ENCODE results near the gene AP2S1.

AP2S1 gene

DNA sequence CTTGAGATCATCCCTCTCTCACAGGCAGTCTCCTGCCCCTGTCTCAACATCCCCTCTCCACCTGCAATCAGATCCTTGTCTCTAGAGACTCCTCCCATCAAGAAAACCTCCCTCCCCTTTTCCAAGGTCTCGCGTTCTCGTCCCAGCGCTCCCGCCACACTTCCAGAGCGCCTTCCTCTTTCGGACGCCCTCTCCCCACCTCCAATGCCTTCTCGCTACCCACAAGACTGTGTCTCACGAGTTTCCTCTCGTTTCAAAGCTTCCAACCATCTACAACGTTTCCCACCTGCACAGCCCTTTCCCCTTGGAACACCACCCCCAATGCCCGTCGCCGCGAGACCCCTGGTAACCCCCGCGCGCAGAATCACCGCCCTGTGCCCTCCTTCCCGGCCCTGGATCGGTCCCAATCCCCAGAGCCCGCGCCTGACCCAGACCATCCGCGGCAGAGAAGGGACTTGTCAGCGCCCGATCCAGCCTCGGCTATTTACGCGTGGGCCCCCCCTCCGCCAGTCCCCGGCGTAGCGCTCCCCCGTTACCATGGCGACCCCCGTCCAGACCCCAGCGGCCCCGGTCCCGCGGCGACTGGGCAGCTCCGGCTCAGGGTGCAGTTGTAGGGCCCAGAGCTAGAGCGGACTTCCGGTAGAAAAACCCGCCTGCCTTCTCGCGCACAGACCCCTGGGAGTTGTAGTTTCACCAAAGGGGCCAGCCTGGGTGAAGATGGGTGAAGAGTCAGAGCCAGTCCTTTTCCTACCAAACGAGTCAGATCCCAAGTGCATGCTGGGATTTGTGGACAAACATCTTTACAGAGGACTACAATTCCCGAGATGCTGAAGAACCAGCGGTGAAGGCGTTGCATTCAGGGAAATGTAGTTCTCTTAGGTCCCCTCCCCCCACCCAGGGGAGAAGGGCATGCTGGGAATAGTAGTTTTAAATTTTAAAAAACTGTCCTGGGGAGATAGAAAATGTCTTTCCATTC lies at the start of gene AP2S1:
Gene AP2S1 (minus strand): TSS at position 619 of the 976 bp plus-strand sequence. CDS start 80 bp downstream, at position 539.
- TF ChIP-seq RAD21 (IDR thresholded peaks at IDR 0.05; ENCODE audit: low read depth) = no peak
- TF ChIP-seq YY1 (IDR thresholded peaks at IDR 0.05; ENCODE audit: low read depth) = peak; percentile 46
- TF ChIP-seq, protein P1, sequence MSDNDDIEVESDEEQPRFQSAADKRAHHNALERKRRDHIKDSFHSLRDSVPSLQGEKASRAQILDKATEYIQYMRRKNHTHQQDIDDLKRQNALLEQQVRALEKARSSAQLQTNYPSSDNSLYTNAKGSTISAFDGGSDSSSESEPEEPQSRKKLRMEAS (IDR thresholded peaks at IDR 0.05) = peak; percentile 37; the same call in 1 of the 2 replicates
- TF ChIP-seq, protein P2, sequence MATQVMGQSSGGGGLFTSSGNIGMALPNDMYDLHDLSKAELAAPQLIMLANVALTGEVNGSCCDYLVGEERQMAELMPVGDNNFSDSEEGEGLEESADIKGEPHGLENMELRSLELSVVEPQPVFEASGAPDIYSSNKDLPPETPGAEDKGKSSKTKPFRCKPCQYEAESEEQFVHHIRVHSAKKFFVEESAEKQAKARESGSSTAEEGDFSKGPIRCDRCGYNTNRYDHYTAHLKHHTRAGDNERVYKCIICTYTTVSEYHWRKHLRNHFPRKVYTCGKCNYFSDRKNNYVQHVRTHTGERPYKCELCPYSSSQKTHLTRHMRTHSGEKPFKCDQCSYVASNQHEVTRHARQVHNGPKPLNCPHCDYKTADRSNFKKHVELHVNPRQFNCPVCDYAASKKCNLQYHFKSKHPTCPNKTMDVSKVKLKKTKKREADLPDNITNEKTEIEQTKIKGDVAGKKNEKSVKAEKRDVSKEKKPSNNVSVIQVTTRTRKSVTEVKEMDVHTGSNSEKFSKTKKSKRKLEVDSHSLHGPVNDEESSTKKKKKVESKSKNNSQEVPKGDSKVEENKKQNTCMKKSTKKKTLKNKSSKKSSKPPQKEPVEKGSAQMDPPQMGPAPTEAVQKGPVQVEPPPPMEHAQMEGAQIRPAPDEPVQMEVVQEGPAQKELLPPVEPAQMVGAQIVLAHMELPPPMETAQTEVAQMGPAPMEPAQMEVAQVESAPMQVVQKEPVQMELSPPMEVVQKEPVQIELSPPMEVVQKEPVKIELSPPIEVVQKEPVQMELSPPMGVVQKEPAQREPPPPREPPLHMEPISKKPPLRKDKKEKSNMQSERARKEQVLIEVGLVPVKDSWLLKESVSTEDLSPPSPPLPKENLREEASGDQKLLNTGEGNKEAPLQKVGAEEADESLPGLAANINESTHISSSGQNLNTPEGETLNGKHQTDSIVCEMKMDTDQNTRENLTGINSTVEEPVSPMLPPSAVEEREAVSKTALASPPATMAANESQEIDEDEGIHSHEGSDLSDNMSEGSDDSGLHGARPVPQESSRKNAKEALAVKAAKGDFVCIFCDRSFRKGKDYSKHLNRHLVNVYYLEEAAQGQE (IDR thresholded peaks at IDR 0.05; ENCODE audit: low read depth) = no peak
- no peak for TF ChIP-seq TEAD4 (IDR thresholded peaks at IDR 0.05)
- no peak for TF ChIP-seq CEBPB (IDR thresholded peaks at IDR 0.05)
- TF ChIP-seq NFIC (IDR thresholded peaks at IDR 0.05) = no peak; the same call in 1 of the 2 replicates
- TF ChIP-seq ZBTB7A (IDR thresholded peaks at IDR 0.05; ENCODE audit: low read depth) = peak; percentile 55; the same call in 1 of the 2 replicates
- TF ChIP-seq EGR1 (IDR thresholded peaks at IDR 0.05) = no peak
- TF ChIP-seq TCF12 (IDR thresholded peaks at IDR 0.05; ENCODE audit: low read depth) = peak; percentile 92
- TF ChIP-seq EP300 (IDR thresholded peaks at IDR 0.05; ENCODE audit: borderline replicate concordance) = no peak
- TF ChIP-seq TAF1 (IDR thresholded peaks at IDR 0.05; ENCODE audit: low read depth) = peak; percentile 60
- no peak for TF ChIP-seq USF1 (IDR thresholded peaks at IDR 0.05)
- peak; percentile 51 for TF ChIP-seq CREB1 (IDR thresholded peaks at IDR 0.05; ENCODE audit: low read depth)
- TF ChIP-seq FOXM1 (IDR thresholded peaks at IDR 0.05; ENCODE audit: borderline replicate concordance, low read depth) = no peak

DNA sequence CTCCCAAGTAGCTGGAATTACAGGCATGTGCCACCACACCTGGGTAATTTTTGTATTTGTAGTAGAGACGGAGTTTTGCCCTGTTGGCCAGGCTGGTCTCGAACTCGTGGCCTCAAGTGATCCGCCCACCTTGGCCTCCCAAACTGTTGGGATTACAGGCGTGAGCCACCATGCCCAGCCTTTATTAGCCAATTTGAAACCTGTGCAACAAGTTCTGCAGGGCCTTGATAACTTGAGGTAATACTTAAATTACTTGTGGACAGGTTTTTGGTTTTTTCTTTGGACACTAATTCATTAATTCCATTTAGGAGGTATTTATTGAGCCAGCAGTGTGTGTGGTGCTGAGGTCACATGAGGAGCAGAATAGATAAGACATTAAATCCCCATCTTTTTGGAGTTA lies 49.7 kb upstream of the AP2S1 start:
- TF ChIP-seq EGR1 (IDR thresholded peaks at IDR 0.05) (no peak), RAD21 (IDR thresholded peaks at IDR 0.05; ENCODE audit: low read depth) (no peak), NFIC (IDR thresholded peaks at IDR 0.05) (no peak), CREB1 (IDR thresholded peaks at IDR 0.05; ENCODE audit: low read depth) (no peak), USF1 (IDR thresholded peaks at IDR 0.05) (no peak), EP300 (IDR thresholded peaks at IDR 0.05; ENCODE audit: borderline replicate concordance) (no peak), ZBTB7A (IDR thresholded peaks at IDR 0.05; ENCODE audit: low read depth) (no peak)
- TF ChIP-seq, protein P1 (IDR thresholded peaks at IDR 0.05) = no peak

- no peak for TF ChIP-seq TAF1 (IDR thresholded peaks at IDR 0.05; ENCODE audit: low read depth)
These were observed 48.1 kb upstream of the AP2S1 start for GRCh38 chr19:46898731-46899130.

GRCh38 chr19:46896076-46896794 lies 45.6 kb upstream of the AP2S1 start:
- no peak for TF ChIP-seq EGR1 (IDR thresholded peaks at IDR 0.05)
- TF ChIP-seq FOXM1 (IDR thresholded peaks at IDR 0.05; ENCODE audit: borderline replicate concordance, low read depth) = no peak
- TF ChIP-seq EP300 (IDR thresholded peaks at IDR 0.05; ENCODE audit: borderline replicate concordance) = no peak
- no peak for TF ChIP-seq ZBTB7A (IDR thresholded peaks at IDR 0.05; ENCODE audit: low read depth)
- no peak for TF ChIP-seq CREB1 (IDR thresholded peaks at IDR 0.05; ENCODE audit: low read depth)
- TF ChIP-seq RAD21 (IDR thresholded peaks at IDR 0.05; ENCODE audit: low read depth) = no peak
- TF ChIP-seq, protein P1 (IDR thresholded peaks at IDR 0.05) = no peak
- no peak for TF ChIP-seq TAF1 (IDR thresholded peaks at IDR 0.05; ENCODE audit: low read depth)
- TF ChIP-seq TCF12 (IDR thresholded peaks at IDR 0.05; ENCODE audit: low read depth) = no peak
- TF ChIP-seq YY1 (IDR thresholded peaks at IDR 0.05; ENCODE audit: low read depth) = no peak
- TF ChIP-seq TEAD4 (IDR thresholded peaks at IDR 0.05) = no peak
- no peak for TF ChIP-seq NFIC (IDR thresholded peaks at IDR 0.05)
- no peak for TF ChIP-seq USF1 (IDR thresholded peaks at IDR 0.05)
- no peak; the same call in 1 of the 2 replicates for TF ChIP-seq CEBPB (IDR thresholded peaks at IDR 0.05)
- TF ChIP-seq, protein P2 (IDR thresholded peaks at IDR 0.05; ENCODE audit: low read depth) = no peak
